Measurements from ENCODE around the gene GLT8D2.

- no peak for TF ChIP-seq CTCF (IDR thresholded peaks at IDR 0.05; ENCODE audit: low read depth, low read length)
- no peak for TF ChIP-seq EZH2phosphoT487 (IDR thresholded peaks at IDR 0.05; ENCODE audit: low read depth)
Observed at GRCh38 chr12:104049903-104050356, at the start of gene GLT8D2.
